Panc1 (cell line): ENCODE data around the gene DGCR6L. TPM values are rescaled to one million over a fixed set of nuclear protein-coding genes. Genes with fewer than 3 reads are reported as not detected.
A peak's percentile ranks its signal among the peaks of the same experiment; 100 is the strongest.
"Not testable (repeated sequence)": the region's sequence is repeated elsewhere in the genome, so short reads cannot be mapped to it uniquely, and the experiment has no call there.

Source experiments
- ATAC-seq: fragments of 200-7000 bp; cut with Tn5 transposase; 2 replicates; pipeline ENCODE4 v1.9.1; 2020; ENCODE audit warnings: mild to moderate bottlenecking, moderate library complexity
- BruUV-seq: library from RNA; stranded (reverse); fragments of 400-500 nt; replicated peaks from 2 replicates; lab custom pipeline; 2021; lab: Mats Ljungman, UMichigan
- CTCF ChIA-PET: fragments of 300-600 bp; sonication (Branson Sonifier 250); formaldehyde crosslinking; loops from one replicate; lab custom pipeline; 2022; ENCODE audit warnings: antibody characterized with exemption; lab: Charles Lee
- POLR2A ChIA-PET: fragments of 300-600 bp; sonication (Branson Sonifier 250); formaldehyde crosslinking; loops from one replicate; lab custom pipeline; 2022; ENCODE audit warnings: antibody characterized with exemption; lab: Charles Lee
- DNase-seq: peaks from one replicate; pipeline ENCODE4 v3.0.0-alpha.2; 2010; ENCODE audit warnings: low read depth, low spot score
- H3K27ac ChIP-seq: 2 replicates; pipeline ENCODE4 v1.5.1; 2011; ENCODE audit warnings: mild to moderate bottlenecking, low read length, inconsistent platforms
- H3K27me3 ChIP-seq: fragments of 200-500 bp; sonication (Bioruptor generic); 2 replicates; pipeline ENCODE4 v1.6.0; 2014; ENCODE audit warnings: low read length, inconsistent platforms; ENCODE audit not compliant: control insufficient read depth, insufficient read depth
- H3K36me3 ChIP-seq: fragments of 200-500 bp; sonication (Bioruptor generic); 2 replicates; pipeline ENCODE4 v1.5.1; 2014; ENCODE audit warnings: inconsistent platforms, mild to moderate bottlenecking, low read length, moderate library complexity; ENCODE audit not compliant: control insufficient read depth, insufficient read depth
- H3K4me1 ChIP-seq: 2 replicates; pipeline ENCODE4 v1.5.1; 2011; ENCODE audit warnings: inconsistent platforms, mild to moderate bottlenecking, low read length, moderate library complexity; ENCODE audit not compliant: control insufficient read depth, insufficient read depth
- H3K4me3 ChIP-seq, 2 experiments: 2 replicates each; pipeline ENCODE4 v1.5.1; 2011 to 2012; ENCODE audit warnings: low read depth in 2 of 2, low read length in 2 of 2, mild to moderate bottlenecking in 2 of 2, inconsistent platforms in 1 of 2, moderate library complexity in 1 of 2
- H3K9me3 ChIP-seq: fragments of 200-500 bp; sonication (Bioruptor generic); 2 replicates; pipeline ENCODE4 v1.5.1; 2014; ENCODE audit warnings: low read depth, mild to moderate bottlenecking, inconsistent platforms, low read length, moderate library complexity; ENCODE audit not compliant: control insufficient read depth, insufficient read depth
- POLR2AphosphoS5 ChIP-seq: IDR thresholded peaks from 2 replicates; pipeline ENCODE4 v1.6.1; 2012; ENCODE audit warnings: mild to moderate bottlenecking, low read depth, low read length, moderate library complexity
- SIN3A ChIP-seq: IDR thresholded peaks from 2 replicates; pipeline ENCODE4 v1.6.1; 2012; ENCODE audit warnings: low read depth, mild to moderate bottlenecking, low read length, moderate library complexity, borderline replicate concordance; ENCODE audit not compliant: insufficient read depth
- TCF7L2 ChIP-seq: IDR thresholded peaks from 2 replicates; pipeline ENCODE4 v1.6.1; 2011; ENCODE audit warnings: mild to moderate bottlenecking, low read depth, low read length, inconsistent platforms
- in situ Hi-C: cut with HindIII; loops from 2 replicates; pipeline ENCODE4 v1.10.0; 2016; ENCODE audit warnings: low sequenced_read_pairs, low pct_unique_long_range_greater_than_20kb
- intact Hi-C: fragments of 100-400 bp; cut with micrococcal nuclease; formaldehyde crosslinking; loops from one replicate; pipeline ENCODE4 v1.10.0; 2022; ENCODE audit not compliant: unreplicated experiment
- total RNA-seq: library from RNA; stranded (reverse); gene quantifications from one replicate; pipeline ENCODE4 v1.2.1, GENCODE V29; 2021; ENCODE audit not compliant: unreplicated experiment
- TF ChIP-seq, protein P1 (sequence below), 2 experiments: IDR thresholded peaks; 2 replicates each; pipeline ENCODE4 v1.6.1; 2011 to 2012; ENCODE audit warnings: low read depth in 2 of 2, control low read depth in 1 of 2, low read length in 1 of 2, mild to moderate bottlenecking in 1 of 2, moderate library complexity in 1 of 2; ENCODE audit not compliant: insufficient read depth in 1 of 2
- TF ChIP-seq, protein P2 (sequence below): fragments of 450-650 bp; IDR thresholded peaks from 2 replicates; pipeline ENCODE4 v1.5.1; 2017; ENCODE audit warnings: mild to moderate bottlenecking

The DGCR6L gene
- total RNA-seq, 1 experiment from 2014 or later = 43.5 TPM

DNA sequence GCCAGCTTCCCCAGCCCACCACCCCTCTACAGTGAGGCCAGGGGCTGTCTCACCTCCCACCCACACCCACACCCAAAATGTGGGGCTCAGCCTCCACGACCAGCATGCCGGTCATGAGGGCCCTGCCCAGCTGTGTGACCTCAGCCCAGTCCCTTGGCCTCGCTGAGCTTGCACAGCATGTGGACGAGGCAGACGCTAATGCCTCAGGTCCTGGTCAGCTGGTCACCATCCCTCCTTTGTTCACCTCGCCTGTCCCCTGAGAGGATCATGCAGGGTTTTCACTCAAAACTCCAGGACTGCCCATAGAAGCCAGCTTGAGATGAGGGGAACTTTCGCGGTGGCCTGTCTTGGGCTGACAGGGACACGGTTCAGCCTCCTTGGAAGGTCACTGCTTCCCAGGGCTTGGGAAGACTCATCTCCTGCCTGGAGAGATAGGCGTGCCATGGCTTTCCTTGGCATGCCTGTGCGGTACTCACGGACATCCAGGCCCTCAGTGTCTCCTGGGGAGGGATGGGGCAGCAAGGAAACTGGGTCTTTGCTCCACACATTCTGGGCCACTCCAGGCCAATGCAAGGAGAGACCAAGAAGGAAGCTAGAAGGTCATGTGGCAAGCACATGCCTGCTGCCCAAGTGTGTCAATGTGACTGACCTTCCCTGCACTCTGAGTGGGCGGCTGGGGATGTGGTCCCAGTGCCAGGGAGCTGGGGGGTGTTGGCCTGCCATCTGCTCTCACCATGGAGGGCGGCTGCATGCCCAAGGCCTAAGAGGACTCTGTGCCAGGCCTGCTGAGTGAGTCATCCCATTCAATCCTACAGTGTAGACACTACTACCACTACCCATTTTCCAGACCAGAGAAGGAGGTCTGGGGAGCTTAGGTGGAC, 48.5 kb downstream of the DGCR6L start:
- POLR2A ChIA-PET = no interaction called here
- in situ Hi-C loops = no loop called here
- BruUV-seq = no TSS peak
- Histone ChIP-seq H3K9me3 (no peaks in the 10 kb centered on the region), H3K27ac (no peak overlapping the region), H3K36me3 (no peaks in the 10 kb centered on the region), H3K4me3 (no peak overlapping the region), H3K27me3 (no peaks in the 10 kb centered on the region), H3K4me1 (no peaks in the 10 kb centered on the region)
- intact Hi-C loops = no loop called here
- ATAC-seq (no peak), DNase-seq (no peak)
- CTCF ChIA-PET = interaction anchor here (0.5 kb wide), 1 partner anchor 1304 kb away, joined by 16 read pairs; no protein-coding TSS in a partner anchor
- TF ChIP-seq SIN3A = no peak
- TF ChIP-seq, protein P1, sequence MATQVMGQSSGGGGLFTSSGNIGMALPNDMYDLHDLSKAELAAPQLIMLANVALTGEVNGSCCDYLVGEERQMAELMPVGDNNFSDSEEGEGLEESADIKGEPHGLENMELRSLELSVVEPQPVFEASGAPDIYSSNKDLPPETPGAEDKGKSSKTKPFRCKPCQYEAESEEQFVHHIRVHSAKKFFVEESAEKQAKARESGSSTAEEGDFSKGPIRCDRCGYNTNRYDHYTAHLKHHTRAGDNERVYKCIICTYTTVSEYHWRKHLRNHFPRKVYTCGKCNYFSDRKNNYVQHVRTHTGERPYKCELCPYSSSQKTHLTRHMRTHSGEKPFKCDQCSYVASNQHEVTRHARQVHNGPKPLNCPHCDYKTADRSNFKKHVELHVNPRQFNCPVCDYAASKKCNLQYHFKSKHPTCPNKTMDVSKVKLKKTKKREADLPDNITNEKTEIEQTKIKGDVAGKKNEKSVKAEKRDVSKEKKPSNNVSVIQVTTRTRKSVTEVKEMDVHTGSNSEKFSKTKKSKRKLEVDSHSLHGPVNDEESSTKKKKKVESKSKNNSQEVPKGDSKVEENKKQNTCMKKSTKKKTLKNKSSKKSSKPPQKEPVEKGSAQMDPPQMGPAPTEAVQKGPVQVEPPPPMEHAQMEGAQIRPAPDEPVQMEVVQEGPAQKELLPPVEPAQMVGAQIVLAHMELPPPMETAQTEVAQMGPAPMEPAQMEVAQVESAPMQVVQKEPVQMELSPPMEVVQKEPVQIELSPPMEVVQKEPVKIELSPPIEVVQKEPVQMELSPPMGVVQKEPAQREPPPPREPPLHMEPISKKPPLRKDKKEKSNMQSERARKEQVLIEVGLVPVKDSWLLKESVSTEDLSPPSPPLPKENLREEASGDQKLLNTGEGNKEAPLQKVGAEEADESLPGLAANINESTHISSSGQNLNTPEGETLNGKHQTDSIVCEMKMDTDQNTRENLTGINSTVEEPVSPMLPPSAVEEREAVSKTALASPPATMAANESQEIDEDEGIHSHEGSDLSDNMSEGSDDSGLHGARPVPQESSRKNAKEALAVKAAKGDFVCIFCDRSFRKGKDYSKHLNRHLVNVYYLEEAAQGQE (IDR thresholded peaks at IDR 0.05; ENCODE audit: insufficient read depth in 1 of 2, low read depth in 2 of 2, low read length in 1 of 2) = no peak
- TF ChIP-seq TCF7L2 = no peak
- no peak for TF ChIP-seq POLR2AphosphoS5
- TF ChIP-seq, protein P2, sequence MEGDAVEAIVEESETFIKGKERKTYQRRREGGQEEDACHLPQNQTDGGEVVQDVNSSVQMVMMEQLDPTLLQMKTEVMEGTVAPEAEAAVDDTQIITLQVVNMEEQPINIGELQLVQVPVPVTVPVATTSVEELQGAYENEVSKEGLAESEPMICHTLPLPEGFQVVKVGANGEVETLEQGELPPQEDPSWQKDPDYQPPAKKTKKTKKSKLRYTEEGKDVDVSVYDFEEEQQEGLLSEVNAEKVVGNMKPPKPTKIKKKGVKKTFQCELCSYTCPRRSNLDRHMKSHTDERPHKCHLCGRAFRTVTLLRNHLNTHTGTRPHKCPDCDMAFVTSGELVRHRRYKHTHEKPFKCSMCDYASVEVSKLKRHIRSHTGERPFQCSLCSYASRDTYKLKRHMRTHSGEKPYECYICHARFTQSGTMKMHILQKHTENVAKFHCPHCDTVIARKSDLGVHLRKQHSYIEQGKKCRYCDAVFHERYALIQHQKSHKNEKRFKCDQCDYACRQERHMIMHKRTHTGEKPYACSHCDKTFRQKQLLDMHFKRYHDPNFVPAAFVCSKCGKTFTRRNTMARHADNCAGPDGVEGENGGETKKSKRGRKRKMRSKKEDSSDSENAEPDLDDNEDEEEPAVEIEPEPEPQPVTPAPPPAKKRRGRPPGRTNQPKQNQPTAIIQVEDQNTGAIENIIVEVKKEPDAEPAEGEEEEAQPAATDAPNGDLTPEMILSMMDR = no peak

DNA sequence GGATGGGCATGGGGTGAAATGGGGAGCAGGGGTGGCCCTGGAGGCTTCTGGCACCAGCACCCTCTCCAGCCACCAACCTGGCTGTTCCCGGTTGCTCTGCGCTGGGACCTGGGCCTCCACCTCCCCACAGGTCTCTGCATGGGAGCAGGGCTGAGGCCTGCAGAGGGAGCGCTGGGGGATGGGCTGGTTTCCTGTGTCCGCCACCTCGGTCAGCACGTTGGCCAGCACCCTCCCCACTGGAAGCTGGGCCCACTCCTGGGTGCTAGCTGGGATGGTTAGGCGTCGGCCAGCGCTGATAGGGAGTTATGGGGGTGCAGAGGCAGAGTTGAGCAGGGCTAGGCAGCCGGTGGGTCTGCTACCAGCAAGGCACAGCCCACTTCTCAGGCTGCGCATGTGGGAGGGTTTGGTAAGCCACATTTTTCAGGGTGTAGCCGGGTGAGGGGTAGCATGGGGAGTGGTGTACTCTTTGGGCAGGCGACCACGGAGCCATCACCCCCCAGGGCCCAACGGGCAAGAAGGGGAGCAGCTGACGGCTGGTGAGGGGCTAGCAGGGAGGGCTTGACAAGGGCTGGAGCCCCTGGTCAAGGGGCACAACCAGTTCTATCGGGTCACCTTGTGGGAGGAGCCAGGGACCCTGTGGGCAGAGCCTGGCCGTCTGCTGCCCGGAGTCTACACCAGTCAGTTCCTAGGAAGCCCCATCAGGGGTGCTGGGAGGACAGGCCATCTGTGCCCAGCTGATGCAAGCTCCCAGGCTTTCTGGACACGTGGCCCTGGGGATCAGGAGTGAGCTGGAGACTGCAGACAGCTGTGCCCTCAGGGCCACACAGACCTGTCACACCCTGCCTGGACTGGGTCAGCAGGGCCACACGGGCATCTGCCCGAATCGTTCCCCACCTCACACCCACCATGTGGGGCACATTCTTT, 49.4 kb downstream of the DGCR6L start:
- BruUV-seq, DNase-seq: not testable (repeated sequence)
- CTCF ChIA-PET = interaction anchor here (0.5 to 0.6 kb wide), 3 partner anchors 676 to 1303 kb away, joined by 3 to 16 read pairs (median 3); no protein-coding TSS in a partner anchor

DNA sequence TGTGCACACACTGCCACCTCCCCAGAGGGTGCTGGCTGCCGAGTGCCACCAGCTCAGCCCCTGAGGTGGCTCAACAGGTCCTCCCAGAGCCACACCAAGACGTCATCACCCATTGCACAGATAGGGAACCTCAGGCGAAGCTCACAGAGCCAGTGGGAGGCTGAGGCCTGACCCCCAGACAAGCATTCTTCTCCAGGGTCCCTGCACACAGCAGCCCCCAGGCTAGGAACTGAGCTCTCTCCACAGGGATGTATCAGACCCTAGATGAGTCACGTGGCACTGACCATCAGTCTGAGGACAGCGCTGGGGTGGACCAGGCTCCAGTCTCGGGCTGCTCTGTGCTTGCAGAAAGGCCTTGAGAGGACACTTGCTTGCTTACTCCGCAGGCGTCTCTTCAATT, 50.2 kb downstream of the DGCR6L start:
- CTCF ChIA-PET = interaction anchor here (0.5 to 0.6 kb wide), 2 partner anchors 677 to 1303 kb away, joined by 3 read pairs; no protein-coding TSS in a partner anchor
- intact Hi-C loops, ATAC-seq, POLR2A ChIA-PET, H3K4me3 ChIP-seq, in situ Hi-C loops, H3K4me1 ChIP-seq, BruUV-seq, H3K9me3 ChIP-seq, H3K36me3 ChIP-seq, DNase-seq, H3K27me3 ChIP-seq, H3K27ac ChIP-seq: not testable (repeated sequence)

More for the DNA sequence above, 49.4 kb downstream of the DGCR6L start:
- in situ Hi-C loops, intact Hi-C loops, H3K27ac ChIP-seq, H3K4me1 ChIP-seq, H3K27me3 ChIP-seq, H3K4me3 ChIP-seq, POLR2A ChIA-PET, ATAC-seq, H3K36me3 ChIP-seq, H3K9me3 ChIP-seq: not testable (repeated sequence)
- TF ChIP-seq, protein P1 (IDR thresholded peaks at IDR 0.05; ENCODE audit: insufficient read depth in 1 of 2, low read depth in 2 of 2, low read length in 1 of 2) = peak; percentile 60 to 76
